ENCODE results near the gene KRTAP16-1. TPM values are rescaled to one million over a fixed set of nuclear protein-coding genes. Genes with fewer than 3 reads are reported as not detected.
"Not testable (repeated sequence)": the region's sequence is repeated elsewhere in the genome, so short reads cannot be mapped to it uniquely, and the experiment has no call there.

Gene KRTAP16-1
- total RNA-seq, 1 donor from 2014 or later = not detected

- peaks cover 2% of the 10 kb centered on the region for H3K36me3 Mint-ChIP-seq (ENCODE audit: insufficient read depth)
Measured at GRCh38 chr17:41347869-41348760, 39.0 kb upstream of the KRTAP16-1 start.

GRCh38 chr17:41346421-41346820 lies 37.3 kb upstream of the KRTAP16-1 start:
- peaks cover 18% of the 10 kb centered on the region for H3K9me3 Mint-ChIP-seq (ENCODE audit: low read depth)
- not testable (repeated sequence) for DNase-seq (ENCODE audit: low spot score, unreplicated experiment); H3K27me3 Mint-ChIP-seq; H3K27ac Mint-ChIP-seq; H3K36me3 Mint-ChIP-seq (ENCODE audit: insufficient read depth); H3K4me3 Mint-ChIP-seq (ENCODE audit: low read depth); H3K4me1 Mint-ChIP-seq (ENCODE audit: low read depth)

More at GRCh38 chr17:41347869-41348760, 39.0 kb upstream of the KRTAP16-1 start:
- no peak overlapping the region for H3K27ac Mint-ChIP-seq
- H3K4me1 Mint-ChIP-seq (ENCODE audit: low read depth) = no peaks in the 10 kb centered on the region
- no peak for TF ChIP-seq CTCF (IDR thresholded peaks at IDR 0.05; ENCODE audit: unreplicated experiment)
- no peak for DNase-seq (ENCODE audit: low spot score, unreplicated experiment)
- H3K4me3 Mint-ChIP-seq (ENCODE audit: low read depth) = no peak overlapping the region
- peaks cover 13% of the 10 kb centered on the region for H3K27me3 Mint-ChIP-seq
- peaks cover 4% of the 10 kb centered on the region for H3K9me3 Mint-ChIP-seq (ENCODE audit: low read depth)

GRCh38 chr17:41345992-41346391 lies 36.9 kb upstream of the KRTAP16-1 start:
- H3K27ac Mint-ChIP-seq = no peak overlapping the region
- TF ChIP-seq CTCF (IDR thresholded peaks at IDR 0.05; ENCODE audit: unreplicated experiment) = no peak
- H3K4me1 Mint-ChIP-seq (ENCODE audit: low read depth) = no peaks in the 10 kb centered on the region
- H3K27me3 Mint-ChIP-seq = peaks cover 3% of the 10 kb centered on the region
- DNase-seq (ENCODE audit: low spot score, unreplicated experiment) = no peak
- peaks cover 19% of the 10 kb centered on the region for H3K9me3 Mint-ChIP-seq (ENCODE audit: low read depth)
- no peak overlapping the region for H3K4me3 Mint-ChIP-seq (ENCODE audit: low read depth)
- peaks cover 2% of the 10 kb centered on the region for H3K36me3 Mint-ChIP-seq (ENCODE audit: insufficient read depth)

- Mint-ChIP-seq H3K4me3 (ENCODE audit: low read depth) (no peak overlapping the region), H3K36me3 (ENCODE audit: insufficient read depth) (peaks cover 2% of the 10 kb centered on the region), H3K9me3 (ENCODE audit: low read depth) (peaks cover 19% of the 10 kb centered on the region), H3K27me3 (peaks cover 3% of the 10 kb centered on the region), H3K4me1 (ENCODE audit: low read depth) (no peaks in the 10 kb centered on the region), H3K27ac (no peak overlapping the region)
- DNase-seq (ENCODE audit: low spot score, unreplicated experiment) = no peak
- no peak for TF ChIP-seq CTCF (IDR thresholded peaks at IDR 0.05; ENCODE audit: unreplicated experiment)
Measured at GRCh38 chr17:41343029-41343428, 33.9 kb upstream of the KRTAP16-1 start.

- Mint-ChIP-seq H3K27me3 (peaks cover 3% of the 10 kb centered on the region), H3K27ac (no peak overlapping the region), H3K4me3 (ENCODE audit: low read depth) (no peak overlapping the region), H3K36me3 (ENCODE audit: insufficient read depth) (peaks cover 2% of the 10 kb centered on the region), H3K9me3 (ENCODE audit: low read depth) (peaks cover 19% of the 10 kb centered on the region), H3K4me1 (ENCODE audit: low read depth) (no peaks in the 10 kb centered on the region)
- no peak for TF ChIP-seq CTCF (IDR thresholded peaks at IDR 0.05; ENCODE audit: unreplicated experiment)
- no peak for DNase-seq (ENCODE audit: low spot score, unreplicated experiment)
Measured at GRCh38 chr17:41340934-41341861, 32.1 kb upstream of the KRTAP16-1 start.
